Aorta (tissue), 5 donors: ENCODE results near the gene BLNK. TPM values are rescaled to one million over a fixed set of nuclear protein-coding genes. Genes with fewer than 3 reads are reported as not detected.
A peak's percentile ranks its signal among the peaks of the same experiment; 100 is the strongest.

Experiments
- ATAC-seq: fragments of 200-7000 bp; cut with Tn5 transposase; one replicate; pipeline ENCODE4 v1.9.1; 2022; ENCODE audit warnings: moderate library complexity; ENCODE audit not compliant: low FRiP score
- DNase-seq, 2 donors: peaks; one replicate each; pipeline ENCODE4 v3.0.0-alpha.2; 2020
- H3K27ac ChIP-seq, 2 donors: one replicate each; pipeline ENCODE4 v1.5.1; 2013; ENCODE audit warnings: low read length in 2 of 2, mild to moderate bottlenecking in 2 of 2, moderate library complexity in 2 of 2, control low read depth in 1 of 2, inconsistent platforms in 1 of 2, low read depth in 1 of 2
- H3K27me3 ChIP-seq, 2 donors: one replicate each; pipeline ENCODE4 v1.6.1; 2013; ENCODE audit warnings: control low read depth in 1 of 2, low read length in 1 of 2, mild to moderate bottlenecking in 1 of 2, moderate library complexity in 1 of 2; ENCODE audit not compliant: insufficient read depth in 2 of 2, control insufficient read depth in 1 of 2
- H3K36me3 ChIP-seq, 2 donors: one replicate each; pipeline ENCODE4 v1.6.1; 2013; ENCODE audit warnings: control low read depth in 1 of 2, low read length in 1 of 2, mild to moderate bottlenecking in 1 of 2; ENCODE audit not compliant: insufficient read depth in 2 of 2, control insufficient read depth in 1 of 2
- H3K4me1 ChIP-seq, 2 donors: one replicate each; pipeline ENCODE4 v1.6.1; 2013; ENCODE audit warnings: low read length in 2 of 2, control low read depth in 1 of 2, mild to moderate bottlenecking in 1 of 2, moderate library complexity in 1 of 2; ENCODE audit not compliant: insufficient read depth in 2 of 2, control insufficient read depth in 1 of 2
- H3K4me3 ChIP-seq, 2 donors: one replicate each; pipeline ENCODE4 v1.5.1; 2013; ENCODE audit warnings: low read length in 2 of 2, control low read depth in 1 of 2, mild to moderate bottlenecking in 1 of 2
- H3K9me3 ChIP-seq: one replicate; pipeline ENCODE4 v1.6.1; 2013; ENCODE audit warnings: mild to moderate bottlenecking, low read length; ENCODE audit not compliant: control insufficient read depth
- WGBS, 2 donors: extraction: QIAGEN DNeasy Blood & Tissue Kit; methylation state at CpG; one replicate each; pipeline ENCODE4 v1.1.7; 2013; 5-methylcytosine and 5-hydroxymethylcytosine counted together
- intact Hi-C, 2 donors: fragments of 100-400 bp; cut with DNase I; formaldehyde crosslinking; loops; one replicate each; pipeline versions ENCODE4 v1.14.2 to v1.15.0; 2022
- polyA plus RNA-seq, 2 donors: library from polyadenylated mRNA; stranded (reverse); fragments of 200-250 nt; gene quantifications; one replicate each; pipeline ENCODE4 v1.2.3, GENCODE V29; 2013
- total RNA-seq, 2 donors: library from RNA; stranded (reverse); fragmentation: NEBNext Ultra II Directional; extraction: Animal tissue kit (Norgen Biotek cat#: 25700); gene quantifications; one replicate each; pipeline ENCODE4 v1.2.1, GENCODE V29; 2021
- donor health status: healthy with polysubstance abuse.
- donor health status: Bipolar disorder and iron deficiency.
- donor health status: DM: no; HTN: no; CAD: no.
- donor health status: DM: no; HTN: no; CAD: no.
- donor health status: DM: yes; HTN: yes; CAD: no.

BLNK gene
- total and polyA plus RNA-seq, 4 donors, result 0.72 to 20.2 (median 8.3) TPM

DNA sequence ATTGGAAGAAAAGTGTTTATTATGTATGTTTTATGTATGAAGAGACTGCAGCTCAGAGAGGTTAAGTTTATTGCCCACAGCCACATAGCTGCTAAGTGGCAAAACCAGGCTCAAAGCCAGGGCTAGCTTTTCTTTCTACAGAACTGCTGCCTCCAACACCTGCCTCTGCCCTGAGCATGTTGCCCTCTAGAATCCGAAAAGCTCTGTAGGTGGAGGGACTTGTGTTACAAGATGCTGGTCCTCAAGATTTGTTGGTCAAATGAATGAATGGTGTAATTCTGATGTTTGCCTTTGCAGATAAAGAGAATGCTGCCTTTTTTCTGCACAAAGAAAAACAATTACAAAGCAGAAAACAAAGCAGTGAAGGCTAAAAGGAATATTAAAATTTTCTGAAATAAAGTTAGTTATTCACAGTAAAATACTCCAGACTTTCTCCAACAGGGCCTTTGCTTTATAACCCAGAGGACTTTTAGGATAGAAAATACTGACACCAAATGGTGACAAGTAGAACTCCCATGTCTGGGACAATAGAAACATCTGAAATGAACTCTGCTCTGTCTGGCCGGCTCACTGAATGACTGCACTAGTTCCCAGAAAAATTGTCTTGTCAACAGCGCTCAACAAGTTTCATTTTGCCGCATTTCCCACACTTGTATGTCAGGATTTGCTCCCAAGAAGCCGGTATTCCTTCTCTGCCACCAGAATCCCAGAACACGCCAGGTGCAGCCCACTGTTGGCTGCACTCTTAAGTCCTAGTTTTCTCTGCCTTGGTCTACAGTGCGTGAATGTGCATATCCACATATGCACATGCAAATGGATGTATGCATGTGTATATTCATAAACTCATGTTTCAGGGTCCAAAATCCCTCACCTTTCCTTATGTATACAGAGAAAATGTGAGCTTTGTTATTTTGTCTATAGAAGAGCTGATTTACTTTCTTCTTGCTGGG lies 21.9 kb upstream of the BLNK start:
- ATAC-seq, result peak; percentile 80

DNA sequence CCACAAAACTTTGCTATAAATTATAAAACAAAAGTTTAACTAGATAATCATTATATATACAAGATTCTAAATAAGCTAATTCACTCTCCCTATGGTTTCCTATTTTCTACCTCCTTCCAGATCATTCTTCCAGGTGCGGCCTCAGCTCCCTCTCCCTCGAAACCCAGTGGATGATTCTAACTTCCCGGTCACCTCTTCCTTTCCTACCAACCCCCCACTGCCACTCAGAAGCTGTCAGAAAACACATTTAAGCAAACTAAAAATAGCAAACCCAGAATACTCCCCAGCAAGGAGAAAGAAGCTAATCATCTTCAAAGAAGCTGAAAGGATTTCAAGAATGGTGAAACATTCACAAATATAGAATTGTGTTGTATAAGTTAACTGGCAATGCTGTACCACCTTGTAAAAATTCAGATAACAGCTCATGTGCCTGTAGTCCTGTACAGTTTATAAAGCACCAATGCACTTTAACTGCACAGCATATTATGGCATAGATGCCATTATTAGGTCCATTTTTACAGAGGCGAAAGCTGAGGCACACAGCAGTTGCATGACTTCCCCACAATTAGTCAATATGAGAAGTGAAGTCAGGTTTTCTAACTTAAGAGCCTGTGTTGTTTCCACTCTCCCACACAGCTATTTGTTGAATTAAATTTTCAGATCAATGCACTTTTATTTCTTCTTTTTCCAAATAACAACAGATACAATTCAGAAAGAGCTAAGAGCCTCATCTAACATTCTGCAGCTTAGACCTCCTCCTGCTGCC lies 19.2 kb upstream of the BLNK start:
- intact Hi-C loops, result loop anchor here (5.0 to 10.0 kb wide), 2 partner anchors 273 to 276 kb away; no protein-coding TSS in a partner anchor
- DNase-seq (no peak), ATAC-seq (no peak)
- Histone ChIP-seq H3K4me1 (peaks cover 0 to 3% of the 10 kb centered on the region in 2 donors), H3K9me3 (no peaks in the 10 kb centered on the region), H3K4me3 (no peak overlapping the region), H3K27me3 (no peaks in the 10 kb centered on the region), H3K36me3 (no peaks in the 10 kb centered on the region), H3K27ac (no peak overlapping the region)
- whole genome bisulfite sequencing, 2 donors, result 87 to 90% methylated on average over 4 of the region's 4 CpGs

More for the DNA sequence above, 21.9 kb upstream of the BLNK start:
- 34 to 40% methylated on average over 7 of the region's 7 CpGs for WGBS, 2 donors
- no peak for DNase-seq
- Histone ChIP-seq H3K27me3 (no peaks in the 10 kb centered on the region), H3K9me3 (no peaks in the 10 kb centered on the region), H3K27ac (no peak overlapping the region), H3K36me3 (no peaks in the 10 kb centered on the region), H3K4me3 (no peak overlapping the region), H3K4me1 (peaks cover 0 to under 1% of the 10 kb centered on the region in 2 donors)
- intact Hi-C loops, result loop anchor here (2.0 to 10.0 kb wide), 3 partner anchors 62 to 278 kb away; no protein-coding TSS in a partner anchor

DNA sequence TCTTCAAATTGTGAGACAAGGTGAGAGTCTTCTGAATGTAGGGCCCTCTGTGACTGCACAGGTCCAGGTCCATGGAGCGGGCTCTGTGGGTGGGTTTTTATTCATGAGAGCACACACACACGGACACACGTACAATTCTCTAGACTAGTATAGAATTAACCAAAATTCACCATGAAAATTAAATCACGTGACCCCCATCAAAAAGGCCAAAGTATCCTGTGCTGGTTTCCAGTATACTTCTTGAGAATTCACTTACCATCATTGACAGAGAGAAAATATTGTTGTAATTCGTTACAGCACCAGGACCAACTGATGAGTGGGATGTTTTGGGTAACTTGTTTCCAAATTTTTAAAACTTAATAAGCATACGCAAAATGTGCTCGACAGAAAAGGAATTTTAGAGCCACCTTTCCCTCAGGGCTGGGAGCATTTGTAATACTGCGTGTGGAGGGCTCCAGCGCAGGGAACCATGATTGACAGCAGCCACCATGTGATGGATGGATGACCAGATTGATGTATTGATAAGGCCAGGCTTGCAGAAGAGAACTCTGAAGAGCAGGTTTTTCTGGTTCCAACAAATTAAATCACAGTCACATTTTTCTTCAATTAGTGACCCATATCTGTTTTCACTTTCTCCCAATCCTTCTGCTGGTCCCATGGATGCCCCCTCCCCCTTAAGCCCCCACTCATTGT lies 18.0 kb upstream of the BLNK start:
- H3K27me3 ChIP-seq, result no peaks in the 10 kb centered on the region
- intact Hi-C loops, result no loop called here
- ATAC-seq (no peak), DNase-seq (no peak)
- H3K36me3 ChIP-seq, result no peaks in the 10 kb centered on the region
- H3K9me3 ChIP-seq, result no peaks in the 10 kb centered on the region
- no peak overlapping the region for H3K4me3 ChIP-seq
- 95 to 96% methylated on average over 9 of the region's 9 CpGs for WGBS, 2 donors
- peaks cover 0 to 3% of the 10 kb centered on the region in 2 donors for H3K4me1 ChIP-seq
- H3K27ac ChIP-seq, result no peak overlapping the region

DNA sequence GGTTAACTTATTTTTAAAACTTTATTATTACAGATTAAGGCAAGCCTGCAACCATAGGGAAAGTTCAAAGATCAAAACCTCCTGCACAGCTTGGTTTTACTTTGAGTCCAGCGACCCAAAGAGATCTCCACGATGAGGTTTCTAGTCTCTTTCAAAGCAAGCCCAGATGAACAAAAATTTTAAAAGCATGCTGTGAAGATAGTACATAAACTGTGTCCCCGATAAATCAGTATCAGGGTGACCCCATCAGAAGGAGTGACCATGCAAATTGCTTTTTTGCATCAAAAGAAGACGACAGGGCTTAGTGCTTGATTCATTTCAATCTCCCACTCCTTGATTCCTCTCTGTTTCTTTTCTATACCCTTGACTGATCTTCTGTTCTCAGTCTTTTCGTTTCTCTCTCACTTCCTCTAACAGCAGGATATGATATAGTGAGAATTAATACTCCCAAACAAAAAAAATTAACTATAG lies 16.8 kb upstream of the BLNK start:
- DNase-seq (no peak), ATAC-seq (no peak)
- intact Hi-C loops, result no loop called here
- peaks cover 0 to 3% of the 10 kb centered on the region in 2 donors for H3K4me1 ChIP-seq
- H3K36me3 ChIP-seq, result no peaks in the 10 kb centered on the region
- H3K4me3 ChIP-seq, result no peak overlapping the region
- no peaks in the 10 kb centered on the region for H3K27me3 ChIP-seq
- 26 to 34% methylated on average over 5 of the region's 5 CpGs for WGBS, 2 donors
- no peaks in the 10 kb centered on the region for H3K9me3 ChIP-seq
- peak overlapping the region; percentile 19 to 22 for H3K27ac ChIP-seq

DNA sequence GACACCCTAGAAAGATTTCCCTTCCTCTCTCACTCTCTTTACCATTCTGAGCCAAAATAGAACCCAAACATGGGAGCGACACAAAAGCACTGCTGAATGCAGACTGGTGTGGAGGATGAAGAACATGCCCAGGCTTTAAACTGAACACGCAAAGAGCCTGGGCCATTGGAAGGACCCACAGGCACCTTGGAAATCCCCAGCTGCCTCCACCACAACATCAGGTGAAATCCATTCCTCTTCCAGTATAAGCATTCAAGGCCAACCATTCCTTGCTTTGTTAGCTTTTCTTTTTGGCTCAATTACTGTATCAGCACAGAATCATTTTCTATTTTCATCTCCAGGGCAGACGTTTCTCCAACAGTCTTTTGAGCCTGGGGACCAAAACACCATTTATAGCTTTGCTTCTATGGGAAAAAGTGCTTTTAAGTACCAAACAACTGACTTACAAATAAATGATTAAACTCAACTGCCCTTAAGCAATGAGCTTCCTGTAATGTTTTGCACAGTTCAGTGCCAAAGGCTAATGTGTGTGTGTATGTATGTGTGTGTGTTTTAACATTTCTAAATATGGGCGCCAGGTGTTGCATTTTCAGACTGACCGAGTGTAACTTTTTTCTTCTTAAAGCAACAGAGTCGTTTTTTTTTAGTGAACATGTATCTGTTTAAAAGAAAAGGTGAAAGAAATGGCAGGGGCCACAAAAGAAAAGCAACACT lies 16.2 kb upstream of the BLNK start:
- ATAC-seq (peak; percentile 46), DNase-seq (no peak)
- peaks cover 0 to 3% of the 10 kb centered on the region in 2 donors for H3K4me1 ChIP-seq
- H3K9me3 ChIP-seq, result no peaks in the 10 kb centered on the region
- no peak overlapping the region for H3K4me3 ChIP-seq
- intact Hi-C loops, result no loop called here
- 2 to 4% methylated on average over 6 of the region's 6 CpGs for WGBS, 2 donors
- H3K27ac ChIP-seq, result peak overlapping the region; percentile 22 to 78
- no peaks in the 10 kb centered on the region for H3K27me3 ChIP-seq
- no peaks in the 10 kb centered on the region for H3K36me3 ChIP-seq

DNA sequence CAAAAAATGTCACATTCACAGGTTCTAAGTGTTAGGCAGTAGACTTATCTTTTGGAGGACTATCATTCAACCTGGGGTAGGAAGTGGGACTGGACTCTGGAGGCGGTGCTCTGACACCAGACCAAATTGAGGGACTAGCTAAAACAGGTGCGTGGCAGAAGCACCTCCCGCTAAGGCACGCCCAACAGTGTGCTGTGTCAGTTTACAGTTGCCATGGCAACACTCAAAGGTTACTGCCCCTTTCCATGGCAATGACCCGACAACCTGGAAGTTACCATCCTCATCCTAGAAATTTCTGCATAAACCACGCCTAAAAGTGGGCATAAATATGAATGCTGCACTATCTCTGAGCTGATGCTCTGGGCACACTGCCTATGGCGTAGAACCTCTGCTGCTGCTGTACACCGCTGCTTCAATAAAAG lies 14.0 kb upstream of the BLNK start:
- H3K9me3 ChIP-seq, result no peaks in the 10 kb centered on the region
- no peak overlapping the region for H3K4me3 ChIP-seq
- DNase-seq (no peak), ATAC-seq (no peak)
- no peaks in the 10 kb centered on the region for H3K27me3 ChIP-seq
- no peaks in the 10 kb centered on the region for H3K36me3 ChIP-seq
- 61 to 64% methylated on average over 8 of the region's 8 CpGs for WGBS, 2 donors
- H3K27ac ChIP-seq, result no peak overlapping the region
- peaks cover 0 to 3% of the 10 kb centered on the region in 2 donors for H3K4me1 ChIP-seq
- intact Hi-C loops, result no loop called here

DNA sequence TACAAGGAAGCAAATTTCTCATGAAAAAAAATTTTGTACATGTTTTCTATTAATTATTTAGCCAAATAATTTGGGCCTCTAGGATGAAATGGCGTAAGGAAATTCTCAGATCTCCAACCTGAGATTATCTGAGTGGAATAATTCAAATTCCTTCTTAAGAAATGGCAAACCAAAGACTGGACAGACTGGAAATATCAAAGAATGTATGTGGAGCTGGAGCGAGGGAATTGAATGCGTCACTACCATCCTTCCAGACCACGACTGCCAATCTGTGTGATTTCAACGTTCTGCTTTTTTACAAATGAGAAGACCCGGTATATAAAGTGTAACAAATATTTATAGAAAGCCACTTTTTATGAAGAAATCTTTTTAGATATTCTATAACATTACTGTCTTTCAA lies 12.4 kb upstream of the BLNK start:
- ATAC-seq, result no peak
- H3K36me3 ChIP-seq, result no peaks in the 10 kb centered on the region
- no peaks in the 10 kb centered on the region for H3K27me3 ChIP-seq
- no peak for DNase-seq
- H3K4me3 ChIP-seq, result no peak overlapping the region
- intact Hi-C loops, result no loop called here
- H3K4me1 ChIP-seq, result peaks cover 0 to 3% of the 10 kb centered on the region in 2 donors
- no peak overlapping the region for H3K27ac ChIP-seq
- WGBS, 2 donors, result 92 to 93% methylated on average over 6 of the region's 6 CpGs
- H3K9me3 ChIP-seq, result no peaks in the 10 kb centered on the region

DNA sequence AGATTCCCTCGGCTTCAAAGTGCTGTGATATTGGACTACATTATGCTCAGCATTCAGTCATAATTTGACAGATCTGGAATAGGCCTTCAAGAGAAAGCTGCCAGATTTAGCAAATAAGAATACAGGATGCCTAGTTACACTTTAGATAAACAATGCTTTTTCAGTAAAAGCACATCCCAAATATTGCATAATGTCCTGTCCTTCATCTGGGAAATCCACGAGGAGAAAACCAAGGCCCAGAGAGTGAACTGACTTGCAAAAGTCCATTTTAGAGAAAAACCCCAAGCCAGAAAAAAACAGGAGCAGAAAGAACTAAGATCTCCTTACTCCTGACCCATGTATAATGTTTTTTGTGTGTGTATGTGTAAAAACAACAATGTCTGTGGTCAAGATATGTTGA lies 12.0 kb upstream of the BLNK start:
- H3K4me3 ChIP-seq, result no peak overlapping the region
- H3K4me1 ChIP-seq, result peaks cover 0 to 3% of the 10 kb centered on the region in 2 donors
- intact Hi-C loops, result no loop called here
- DNase-seq (no peak), ATAC-seq (no peak)
- WGBS, 2 donors, result 62 to 74% methylated on average over 2 of the region's 2 CpGs
- H3K27ac ChIP-seq, result no peak overlapping the region
- no peaks in the 10 kb centered on the region for H3K9me3 ChIP-seq
- H3K27me3 ChIP-seq, result no peaks in the 10 kb centered on the region
- H3K36me3 ChIP-seq, result no peaks in the 10 kb centered on the region
